ENCODE results near the gene CYBC1.
"Not testable (repeated sequence)": the region's sequence is repeated elsewhere in the genome, so short reads cannot be mapped to it uniquely, and the experiment has no call there.

The CYBC1 gene

DNA sequence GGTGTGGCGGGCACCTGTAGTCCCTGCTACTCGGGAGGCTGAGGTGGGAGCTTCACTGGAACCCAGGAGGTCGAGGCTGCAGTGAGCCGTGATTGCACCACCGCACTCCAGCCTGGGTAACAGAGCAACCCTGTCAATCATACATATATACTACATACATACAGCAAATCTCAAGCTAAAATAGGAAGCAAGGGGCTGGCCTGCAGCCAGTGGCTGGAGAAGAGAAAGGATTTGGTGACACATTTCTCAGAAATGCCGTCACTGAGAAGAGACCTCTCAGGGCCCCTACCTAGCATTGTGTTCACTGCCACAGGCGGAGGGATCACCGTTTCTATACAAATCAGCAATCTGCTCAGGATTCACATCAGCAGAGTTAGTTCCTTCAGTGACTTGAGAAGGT, 24.9 kb upstream of the CYBC1 start:
- DNase-seq: no peak

- DNase-seq: no peak
These were observed 23.9 kb upstream of the CYBC1 start for GRCh38 chr17:82474223-82475010.

DNA sequence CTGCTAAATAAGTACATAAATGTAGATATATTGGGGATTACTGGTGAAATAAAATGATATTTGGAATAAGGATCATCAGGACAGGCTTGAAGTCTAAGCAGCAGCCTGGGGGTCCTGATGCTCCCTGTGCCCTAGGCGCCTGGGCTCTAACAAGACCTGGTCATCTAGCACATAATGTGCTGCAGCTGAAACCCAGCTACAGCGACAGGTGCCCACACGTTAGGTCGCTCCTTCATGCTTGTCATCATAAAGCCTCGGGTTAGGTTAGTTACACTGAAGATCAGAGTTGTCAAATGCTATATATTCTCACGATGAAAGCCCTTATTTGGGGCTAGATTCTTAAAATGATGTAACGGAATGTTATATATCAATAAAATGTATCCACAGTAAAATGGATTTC, 19.5 kb upstream of the CYBC1 start:
- DNase-seq: no peak

DNA sequence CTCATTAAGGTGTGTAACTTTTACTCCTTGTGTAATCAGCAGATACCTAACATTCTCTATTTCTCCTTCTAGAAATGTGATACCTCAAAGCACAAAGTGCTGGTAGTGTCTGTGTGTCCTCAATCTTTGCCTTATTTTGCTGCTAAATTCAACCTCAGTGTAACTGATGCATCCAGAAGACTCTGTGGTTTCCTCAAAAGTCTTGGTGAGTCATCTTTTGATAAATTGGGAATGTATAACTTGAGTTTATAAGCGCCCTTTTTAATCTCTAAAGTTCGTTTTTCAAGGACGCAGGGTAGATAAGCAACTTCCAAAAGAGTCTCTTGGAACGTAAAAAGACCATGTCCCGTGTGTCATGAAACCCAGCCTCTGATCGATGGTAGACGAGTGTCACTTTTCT, 18.1 kb upstream of the CYBC1 start:
- DNase-seq: no peak

DNA sequence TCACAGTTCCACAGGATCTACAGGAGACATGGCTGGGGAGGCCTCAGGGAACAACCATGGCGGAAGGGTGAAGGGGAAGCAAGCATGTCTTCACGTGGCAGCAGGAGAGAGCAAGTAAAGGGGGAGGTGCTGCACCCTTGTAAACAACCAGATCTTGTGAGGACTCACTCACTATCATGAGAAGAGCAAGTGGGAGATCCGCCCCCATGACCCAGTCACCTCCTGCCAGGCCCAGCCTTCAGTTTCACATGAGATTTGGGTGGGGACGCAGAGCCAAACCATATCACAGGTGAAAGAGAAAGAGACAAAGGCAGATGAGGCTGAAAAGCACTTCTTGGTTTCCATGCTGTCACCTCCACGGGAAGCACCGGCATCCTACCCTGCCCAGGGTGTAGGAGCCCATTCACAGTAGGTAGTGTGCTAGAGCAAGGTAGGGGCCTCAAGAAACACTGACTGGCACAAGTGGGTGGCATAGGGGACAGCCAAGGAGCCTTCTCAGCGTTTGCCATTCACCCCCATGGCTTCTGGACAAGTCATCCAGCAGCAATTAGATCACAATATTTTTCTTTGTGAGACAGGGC, 14.6 kb upstream of the CYBC1 start:
- DNase-seq: no peak

GRCh38 chr17:82464567-82464929, 14.0 kb upstream of the CYBC1 start:
- DNase-seq: no peak

DNA sequence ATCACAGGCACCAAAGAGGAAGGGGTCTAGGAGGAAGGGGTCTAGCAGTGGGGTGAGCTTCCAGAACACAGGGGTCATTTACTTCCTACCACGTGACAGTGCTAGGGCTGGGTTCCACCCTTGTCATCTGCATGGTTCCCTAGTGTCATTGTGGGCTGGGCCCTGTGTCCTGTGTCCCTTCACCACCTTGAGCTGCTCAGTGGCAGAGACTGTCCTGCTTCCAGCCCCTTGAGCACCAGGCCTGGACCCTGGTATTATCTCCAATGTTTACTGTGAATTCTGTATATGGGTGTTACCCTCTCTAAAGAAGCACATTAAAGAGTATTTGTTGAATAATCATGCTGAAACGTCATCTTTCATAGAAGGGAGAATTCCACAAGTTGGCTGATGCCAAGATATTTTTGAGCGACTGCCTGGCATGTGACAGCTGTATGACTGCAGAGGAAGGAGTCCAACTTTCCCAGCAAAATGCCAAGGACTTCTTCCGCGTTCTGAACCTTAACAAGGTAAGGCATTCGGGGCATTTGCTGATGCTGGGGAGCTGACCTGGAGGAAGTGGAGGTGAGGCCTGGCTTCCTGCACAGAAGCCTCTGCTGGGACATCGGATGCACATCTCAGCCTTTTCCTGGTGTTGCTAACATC, 13.5 kb upstream of the CYBC1 start:
- no peak for DNase-seq

DNA sequence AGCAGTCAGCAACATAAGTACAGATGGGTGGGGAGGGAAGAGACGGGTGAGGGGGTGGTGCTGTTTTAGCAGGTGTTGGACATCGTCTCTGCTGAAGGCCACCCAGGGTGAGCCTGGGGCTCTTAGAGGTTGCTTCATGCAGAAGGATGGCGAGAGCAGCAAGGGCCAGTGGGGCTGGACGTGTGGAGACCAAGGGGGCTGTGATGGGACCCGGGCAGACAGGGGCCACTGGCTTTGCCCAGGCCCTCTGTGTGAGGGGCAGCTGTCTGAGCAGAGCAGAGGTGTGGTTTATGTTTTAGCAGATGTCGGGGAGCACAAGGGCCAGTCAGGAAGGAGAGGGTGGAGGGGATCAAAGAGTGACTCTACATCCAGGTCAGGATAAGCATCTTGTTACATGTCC, 12.8 kb upstream of the CYBC1 start:
- no peak for DNase-seq

DNA sequence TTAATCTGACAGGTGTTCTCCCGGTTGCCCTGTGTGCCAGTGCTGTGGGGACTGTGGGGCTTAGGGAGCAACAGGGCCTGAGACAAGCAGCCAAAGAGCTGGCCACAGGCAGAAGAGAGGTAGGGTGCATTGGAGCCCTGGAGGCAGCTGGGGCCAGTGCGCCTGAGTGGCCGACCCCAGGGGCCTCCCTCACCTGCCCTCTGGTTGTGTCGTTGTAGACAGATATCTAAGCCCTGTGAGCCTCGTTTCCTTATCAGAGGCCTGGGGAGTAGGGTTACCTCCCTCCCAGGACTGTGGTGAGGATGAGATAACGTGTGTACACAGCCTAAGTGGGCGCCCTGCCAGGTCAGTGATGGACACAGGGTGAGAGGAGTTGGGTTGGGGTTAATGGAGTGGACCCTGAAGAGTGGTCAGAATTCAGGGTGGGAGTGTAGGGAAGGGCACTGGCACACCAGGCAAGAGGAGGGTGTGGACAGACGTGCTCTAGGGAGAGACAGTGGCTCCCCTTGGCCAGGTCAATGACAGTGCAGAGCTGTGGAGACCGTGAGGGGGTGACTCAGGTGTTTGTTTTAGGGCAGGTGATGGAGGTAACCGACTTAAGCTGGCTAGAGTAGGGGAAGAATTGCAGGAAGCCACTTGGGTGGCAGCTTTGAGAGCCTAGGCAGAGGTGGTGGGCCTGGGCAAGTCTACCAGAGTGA, 11.4 kb upstream of the CYBC1 start:
- DNase-seq: no peak

GRCh38 chr17:82459936-82460335, 9.4 kb upstream of the CYBC1 start:
- not testable (repeated sequence) for DNase-seq

DNA sequence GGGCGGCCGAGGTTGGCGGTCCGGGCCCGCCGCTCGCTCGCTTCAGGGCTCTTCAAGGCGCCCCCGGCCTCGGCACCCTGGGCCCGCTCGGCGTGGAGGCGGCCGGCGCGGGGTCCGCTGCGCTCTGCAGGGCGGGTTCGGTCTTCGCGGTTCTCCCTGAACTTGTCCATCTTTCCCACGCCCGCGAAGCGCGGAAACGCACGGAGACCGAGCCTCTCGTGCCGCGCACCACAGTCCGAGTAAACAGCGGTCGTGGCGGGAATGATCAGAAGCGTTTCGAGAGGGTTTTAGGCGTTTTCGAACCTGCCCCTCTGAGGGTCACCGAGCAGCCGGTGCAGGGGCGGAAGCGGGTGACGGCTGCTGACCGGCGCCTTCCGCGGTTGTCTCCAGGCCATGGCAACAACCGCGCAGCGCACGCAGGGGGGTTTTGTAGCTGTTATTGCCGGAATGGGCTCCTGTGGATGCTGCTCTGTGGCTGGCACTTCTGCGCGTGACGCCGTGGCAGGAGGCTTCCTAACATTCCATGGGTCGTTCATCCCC, 8.4 kb upstream of the CYBC1 start:
- peak; percentile 9 for DNase-seq

DNA sequence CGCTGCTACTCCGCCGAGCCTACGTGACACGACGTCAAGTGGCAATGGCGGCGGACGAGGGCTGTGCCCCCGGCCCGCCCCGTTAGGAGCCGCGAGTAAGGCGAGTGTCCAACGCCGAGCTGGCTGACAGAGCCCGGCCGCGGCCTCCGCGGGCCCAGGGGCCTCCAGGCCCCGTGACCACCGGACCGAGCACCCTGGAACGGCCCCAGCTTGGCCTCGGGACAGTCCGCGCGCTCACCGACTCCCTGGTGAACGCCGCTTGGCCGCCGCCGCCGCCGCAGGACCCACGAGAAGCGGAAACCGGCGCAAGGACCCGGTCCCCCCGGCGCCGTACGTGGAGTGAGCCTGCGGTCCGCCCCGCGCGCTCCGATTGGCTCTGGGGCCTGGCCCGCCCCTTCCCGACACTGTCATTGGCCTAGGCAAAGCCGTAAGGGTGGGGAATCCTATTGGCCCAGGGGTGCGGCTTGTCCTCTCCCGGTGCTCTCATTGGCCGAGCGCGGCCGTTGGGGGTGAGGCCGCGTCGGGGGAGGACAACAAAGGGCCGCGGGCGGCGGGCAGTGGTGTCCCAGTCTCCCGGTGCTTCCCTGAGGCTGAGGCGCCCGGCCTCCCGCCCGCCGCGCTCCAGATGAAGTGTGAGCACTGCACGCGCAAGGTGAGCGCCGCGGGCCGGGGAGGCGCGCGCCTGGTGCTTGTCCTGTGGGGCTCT, 7.8 kb upstream of the CYBC1 start, which contains the start of gene NARF:
Gene NARF (plus strand): TSS at position 563 of the 706 bp plus-strand sequence. CDS start 63 bp downstream, at position 626.
- DNase-seq: peak; percentile 97

GRCh38 chr17:82457929-82458178, 7.3 kb upstream of the CYBC1 start:
- DNase-seq: peak; percentile 95

GRCh38 chr17:82457073-82457928, 6.7 kb upstream of the CYBC1 start:
- DNase-seq: peak; percentile 11

- not testable (repeated sequence) for DNase-seq
These were observed 3.2 kb upstream of the CYBC1 start for GRCh38 chr17:82453706-82454105.

DNA sequence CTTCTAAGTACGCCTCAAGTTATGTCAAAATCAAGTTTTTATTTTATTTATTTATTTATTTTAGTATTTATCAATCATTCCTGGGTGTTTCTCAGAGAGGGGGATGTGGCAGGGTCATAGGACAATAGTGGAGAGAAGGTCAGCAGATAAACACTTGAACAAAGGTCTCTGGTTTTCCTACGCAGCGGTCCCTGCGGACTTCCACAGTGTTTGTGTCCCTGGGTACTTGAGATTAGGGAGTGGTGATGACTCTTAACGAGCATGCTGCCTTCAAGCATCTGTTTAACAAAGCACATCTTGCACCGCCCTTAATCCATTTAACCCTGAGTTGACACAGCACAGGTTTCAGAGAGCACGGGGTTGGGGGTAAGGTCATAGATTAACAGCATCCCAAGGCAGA, 2.6 kb upstream of the CYBC1 start:
- not testable (repeated sequence) for DNase-seq

GRCh38 chr17:82452162-82452561, 1.6 kb upstream of the CYBC1 start:
- DNase-seq: no peak

- DNase-seq: no peak
These were observed 632 bp downstream of the CYBC1 start for GRCh38 chr17:82449883-82450356.

- DNase-seq: peak; percentile 38
These were observed 1.2 kb downstream of the CYBC1 start for GRCh38 chr17:82449131-82449882.

DNA sequence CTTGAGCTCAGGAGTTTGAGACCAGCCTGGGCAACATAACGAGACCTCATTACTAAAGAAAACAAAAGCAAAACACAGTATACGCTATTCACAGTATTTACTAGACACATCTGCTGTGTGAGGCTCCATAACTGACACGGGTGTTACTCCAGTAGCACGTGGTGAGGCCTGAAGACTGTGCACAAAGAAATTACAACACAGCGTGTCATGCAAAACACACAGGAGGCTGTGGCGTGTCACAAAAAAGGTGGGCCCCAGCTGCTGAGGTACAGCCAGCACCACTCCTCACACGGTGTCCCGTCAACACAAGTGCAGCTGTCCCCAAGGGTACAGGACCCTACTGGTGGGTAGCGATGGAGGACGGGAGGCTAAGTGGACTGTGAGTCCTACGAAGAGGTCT, 2.7 kb downstream of the CYBC1 start:
- no peak for DNase-seq

- no peak for DNase-seq
These were observed 3.9 kb downstream of the CYBC1 start for GRCh38 chr17:82446649-82447048.

All from SHP77 treated with DMSO at 0.1 percent for 48 hours (cell line).